Ureter (tissue), 1 donor: ENCODE results near the gene TRAF3IP3. TPM values are rescaled to one million over a fixed set of nuclear protein-coding genes. Genes with fewer than 3 reads are reported as not detected.
"Not testable (repeated sequence)": the region's sequence is repeated elsewhere in the genome, so short reads cannot be mapped to it uniquely, and the experiment has no call there.

Experiments
- DNase-seq: peaks from one replicate; pipeline ENCODE4 v3.0.0-alpha.2; 2020; ENCODE audit warnings: low spot score
- total RNA-seq: library from RNA; stranded (reverse); gene quantifications from one replicate; pipeline ENCODE4 v1.2.4, GENCODE V29; 2023
- donor health status: DM: yes; HTN: yes; CAD: no.

Gene TRAF3IP3
- total RNA-seq, 1 donor from 2014 or later, result 6.2 TPM

DNA sequence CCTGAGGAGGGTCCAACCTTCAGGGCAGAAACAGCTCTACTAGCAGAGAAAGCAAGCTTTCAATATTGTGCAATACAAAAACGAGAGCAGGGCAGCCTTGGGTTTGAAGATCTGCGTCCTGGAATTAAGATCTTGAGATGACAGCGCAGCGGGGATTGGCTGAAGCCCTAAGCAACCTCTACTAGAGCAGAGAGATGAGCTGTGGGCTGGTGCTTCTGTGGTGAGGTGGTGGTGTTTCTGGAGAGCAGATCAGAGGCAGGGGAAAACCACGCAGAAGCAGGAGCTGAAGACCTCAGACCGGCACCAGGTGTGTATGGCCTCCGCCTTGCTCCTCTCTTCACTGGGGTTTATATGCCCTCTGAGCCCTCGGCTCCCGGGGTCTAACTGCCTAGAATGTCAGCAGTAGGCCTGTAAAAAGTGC lies 12.5 kb downstream of the TRAF3IP3 start:
- no peak for DNase-seq

DNA sequence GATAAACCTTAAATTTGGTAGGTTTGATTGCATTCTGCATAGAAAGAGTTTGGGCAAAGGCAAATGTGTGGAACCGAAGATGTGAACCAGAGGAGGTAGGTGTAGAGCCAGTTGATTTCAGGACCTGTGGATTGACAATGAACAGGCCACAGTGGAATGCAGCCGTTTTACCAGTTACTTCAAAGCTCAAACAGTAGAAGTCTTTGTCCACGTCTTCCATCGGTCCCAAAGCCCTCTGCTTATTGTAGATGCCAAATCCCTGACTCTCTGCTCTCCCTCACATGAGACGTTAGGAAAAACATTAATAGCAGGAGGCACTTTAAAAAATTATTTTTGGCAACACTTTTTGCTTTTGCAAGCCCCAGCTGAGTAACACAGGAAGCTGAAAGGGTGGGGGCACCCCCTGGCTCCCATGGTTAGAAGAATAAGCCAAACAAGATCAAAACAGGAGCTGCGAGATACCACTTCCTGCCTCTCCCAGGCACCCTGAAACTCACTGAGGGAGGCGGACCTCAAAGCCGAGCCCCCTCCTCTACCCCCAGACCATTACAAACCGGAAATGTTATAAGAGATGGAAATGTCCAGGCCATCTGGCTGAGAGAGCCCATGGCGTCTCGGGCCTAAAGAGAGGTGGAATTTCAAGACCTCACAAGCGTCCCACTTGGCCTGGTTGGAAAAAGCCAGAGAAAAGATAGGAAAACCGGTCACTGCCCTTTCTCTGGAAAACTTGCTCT lies 13.5 kb downstream of the TRAF3IP3 start:
- peak; percentile 62 for DNase-seq

DNA sequence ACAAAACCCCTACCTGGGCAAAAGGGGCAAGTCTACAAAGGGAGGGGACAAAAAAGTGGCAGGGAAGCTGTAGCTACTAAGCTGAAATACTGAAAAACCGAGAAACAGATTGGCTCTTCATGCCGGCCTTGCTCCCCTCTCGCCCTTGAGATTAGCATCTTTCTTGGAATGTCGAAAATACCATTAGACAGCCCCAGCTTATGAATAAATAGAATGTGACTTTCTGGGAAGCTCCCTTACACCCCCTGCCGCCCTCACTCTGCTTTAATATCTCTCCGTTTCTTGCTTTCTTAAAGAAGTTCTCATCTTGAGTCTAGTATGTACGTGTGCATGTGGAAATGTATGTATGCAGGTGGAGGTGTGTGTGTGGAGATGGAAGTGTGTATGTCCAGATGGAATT lies 14.1 kb downstream of the TRAF3IP3 start:
- DNase-seq, result no peak

DNA sequence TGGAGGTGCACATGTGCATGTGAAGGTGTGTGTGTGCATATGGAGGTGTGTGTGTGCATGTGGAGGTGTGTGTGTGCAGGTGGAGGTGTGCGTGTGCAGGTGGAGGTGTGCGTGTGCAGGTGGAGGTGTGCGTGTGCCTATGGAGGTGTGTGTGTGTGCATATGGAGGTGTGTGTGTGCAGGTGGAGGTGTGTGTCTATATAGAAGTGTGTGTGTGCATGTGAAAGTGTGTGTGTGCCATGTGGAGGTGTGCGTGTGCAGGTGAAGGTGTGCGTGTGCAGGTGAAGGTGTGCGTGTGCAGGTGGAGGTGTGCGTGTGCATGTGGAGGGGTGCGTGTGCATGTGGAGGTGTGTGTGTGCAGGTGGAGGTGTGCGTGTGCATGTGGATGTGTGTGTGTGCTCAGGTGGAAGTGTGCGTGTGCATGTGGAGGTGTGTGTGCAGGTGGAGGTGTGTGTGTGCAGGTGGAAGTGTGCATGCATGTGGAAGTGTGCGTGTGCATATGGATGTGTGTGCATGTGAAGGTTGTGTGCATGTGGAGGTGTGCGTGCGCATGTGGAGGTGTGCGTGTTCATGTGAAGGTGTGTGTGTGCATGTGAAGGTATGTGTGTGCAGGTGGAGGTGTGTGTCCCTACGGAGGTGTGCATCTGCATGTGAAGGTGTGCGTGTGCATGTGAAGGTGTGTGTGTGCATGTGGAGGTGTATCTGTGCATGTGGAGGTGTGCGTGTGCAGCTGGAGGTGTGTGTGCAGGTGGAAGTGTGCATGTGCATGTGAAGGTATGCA lies 15.0 kb downstream of the TRAF3IP3 start:
- no peak for DNase-seq

DNA sequence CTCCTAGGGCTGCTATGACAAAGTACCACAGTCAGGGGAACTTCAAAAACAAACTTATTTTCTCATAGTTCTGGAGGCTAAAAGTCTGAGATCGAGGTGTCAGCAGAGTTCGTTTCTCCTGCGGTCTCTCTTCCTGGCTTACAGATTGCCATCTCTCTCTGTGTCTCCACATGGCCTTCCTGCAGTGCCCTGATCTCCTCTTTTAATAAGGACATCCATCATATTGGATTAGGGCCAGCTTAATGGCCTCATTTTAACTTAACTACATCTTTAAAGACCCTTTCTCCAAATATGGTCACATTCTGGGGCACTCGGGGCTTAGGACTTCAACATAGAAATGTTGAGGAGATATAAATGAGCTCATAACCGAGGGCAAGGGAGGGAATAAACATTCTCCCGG lies 16.3 kb downstream of the TRAF3IP3 start:
- no peak for DNase-seq

DNA sequence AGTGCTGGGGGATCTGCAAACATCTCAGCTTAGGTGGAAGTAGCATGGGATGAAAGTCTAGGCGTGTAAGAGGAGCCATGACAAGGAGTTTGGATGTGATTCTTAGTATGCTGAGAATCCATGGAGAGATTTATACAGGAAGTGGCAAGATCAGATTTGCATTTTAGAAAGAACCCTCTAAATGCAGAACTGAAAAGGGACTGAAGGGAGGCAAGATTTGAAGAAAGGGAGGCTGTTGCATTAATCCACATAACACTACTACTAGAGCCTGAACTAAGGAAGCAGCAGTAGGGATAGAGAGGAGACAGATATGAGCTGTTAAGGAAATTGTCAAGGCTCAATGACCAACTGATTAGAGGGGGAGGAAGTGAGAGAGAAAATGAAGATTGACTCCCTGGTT lies 18.7 kb downstream of the TRAF3IP3 start:
- DNase-seq, result no peak

DNA sequence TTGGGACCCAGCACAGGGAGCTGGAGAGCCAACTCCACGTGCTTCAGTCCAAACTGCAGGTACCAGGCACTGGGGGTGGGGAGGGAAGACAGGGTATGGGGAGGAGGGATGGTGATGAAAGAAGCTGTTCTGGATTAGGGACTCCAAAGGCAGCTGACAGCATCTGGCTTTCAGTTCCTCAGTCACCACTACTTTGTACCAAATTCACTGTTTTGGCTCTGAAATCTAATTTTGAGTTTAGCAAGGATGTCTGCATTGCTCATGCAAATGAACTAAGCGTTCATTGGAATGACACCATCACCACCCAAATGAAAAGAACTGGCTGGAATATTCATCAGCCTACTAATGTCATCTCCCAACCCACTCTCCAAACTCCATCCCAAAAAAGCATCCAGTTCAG lies 19.8 kb downstream of the TRAF3IP3 start:
- DNase-seq, result no peak

DNA sequence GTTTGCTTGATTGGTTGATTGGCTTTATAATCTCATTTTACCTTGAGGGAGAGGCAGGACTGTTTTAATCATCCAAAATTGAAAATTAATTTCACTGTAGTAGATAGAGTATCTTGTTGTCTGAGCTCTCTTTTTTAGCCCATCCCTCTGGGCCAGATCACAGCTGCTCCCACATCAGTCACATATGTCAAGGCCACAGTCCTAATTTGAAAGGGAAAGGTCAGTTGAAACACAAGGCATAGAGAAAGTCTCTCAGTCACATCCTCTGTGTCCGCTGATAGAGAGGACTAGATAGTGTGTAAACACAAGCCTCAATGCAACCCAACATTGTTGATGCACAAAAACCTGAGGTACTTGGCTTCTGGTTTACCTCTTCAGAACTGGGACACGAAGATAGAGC lies 21.7 kb downstream of the TRAF3IP3 start:
- DNase-seq, result no peak

DNA sequence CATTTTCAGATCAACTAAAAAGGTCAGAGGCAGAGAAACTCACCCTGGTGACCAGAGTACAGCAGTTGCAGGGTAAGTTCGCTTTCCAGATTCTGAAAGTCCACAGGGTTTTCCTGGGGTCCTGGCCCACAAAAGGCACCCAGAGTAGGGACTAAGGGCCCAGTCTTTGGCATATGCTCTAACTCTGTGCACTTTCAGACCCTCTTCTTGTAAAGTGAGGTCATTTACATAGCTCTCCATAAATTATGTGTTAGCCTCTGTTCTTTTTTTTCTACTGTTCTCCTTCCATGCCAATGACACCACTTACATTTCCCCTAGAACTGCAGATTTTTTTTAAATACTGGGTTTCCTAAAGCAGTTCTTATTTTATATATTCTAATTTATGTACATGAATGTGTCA lies 22.2 kb downstream of the TRAF3IP3 start:
- no peak for DNase-seq

DNA sequence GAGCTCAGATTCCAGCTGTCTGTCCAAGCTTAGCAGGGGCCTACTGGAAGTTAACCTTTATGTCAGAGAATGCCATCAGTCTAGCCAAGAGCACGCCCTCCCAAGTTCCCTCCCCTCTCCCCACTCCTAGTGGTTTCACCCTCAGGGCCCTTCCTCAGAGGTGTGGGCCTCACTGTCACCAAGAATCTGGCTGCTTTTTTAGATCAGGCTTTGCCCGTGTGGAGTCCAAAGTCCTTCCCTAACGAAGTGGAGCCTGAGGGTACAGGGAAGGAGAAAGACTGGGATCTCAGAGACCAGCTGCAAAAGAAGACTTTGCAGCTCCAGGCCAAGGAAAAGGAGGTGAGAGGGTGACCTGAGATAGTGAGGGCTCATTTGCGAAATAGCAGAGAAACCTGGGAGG lies 24.4 kb downstream of the TRAF3IP3 start:
- DNase-seq, result no peak

DNA sequence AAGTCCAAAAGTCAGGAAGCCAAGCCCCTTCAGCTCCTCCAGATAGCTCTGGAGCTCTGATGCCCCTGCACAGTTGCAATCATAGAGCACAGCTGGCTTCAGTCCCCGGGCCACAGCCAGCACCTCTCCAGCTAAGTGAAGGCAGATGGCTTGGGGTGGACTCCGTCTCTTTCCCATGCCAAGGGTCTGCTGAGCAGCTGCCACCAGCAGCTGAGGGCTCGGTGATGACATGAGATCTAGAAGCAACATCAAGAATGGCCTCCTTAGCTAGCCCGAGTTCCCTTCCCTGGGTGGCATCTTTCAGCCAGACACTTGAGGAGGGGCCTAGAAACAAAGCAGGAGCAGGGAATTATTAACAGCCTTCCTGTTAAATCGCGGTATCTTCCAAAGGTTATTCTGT lies 27.5 kb downstream of the TRAF3IP3 start:
- DNase-seq, result no peak

DNA sequence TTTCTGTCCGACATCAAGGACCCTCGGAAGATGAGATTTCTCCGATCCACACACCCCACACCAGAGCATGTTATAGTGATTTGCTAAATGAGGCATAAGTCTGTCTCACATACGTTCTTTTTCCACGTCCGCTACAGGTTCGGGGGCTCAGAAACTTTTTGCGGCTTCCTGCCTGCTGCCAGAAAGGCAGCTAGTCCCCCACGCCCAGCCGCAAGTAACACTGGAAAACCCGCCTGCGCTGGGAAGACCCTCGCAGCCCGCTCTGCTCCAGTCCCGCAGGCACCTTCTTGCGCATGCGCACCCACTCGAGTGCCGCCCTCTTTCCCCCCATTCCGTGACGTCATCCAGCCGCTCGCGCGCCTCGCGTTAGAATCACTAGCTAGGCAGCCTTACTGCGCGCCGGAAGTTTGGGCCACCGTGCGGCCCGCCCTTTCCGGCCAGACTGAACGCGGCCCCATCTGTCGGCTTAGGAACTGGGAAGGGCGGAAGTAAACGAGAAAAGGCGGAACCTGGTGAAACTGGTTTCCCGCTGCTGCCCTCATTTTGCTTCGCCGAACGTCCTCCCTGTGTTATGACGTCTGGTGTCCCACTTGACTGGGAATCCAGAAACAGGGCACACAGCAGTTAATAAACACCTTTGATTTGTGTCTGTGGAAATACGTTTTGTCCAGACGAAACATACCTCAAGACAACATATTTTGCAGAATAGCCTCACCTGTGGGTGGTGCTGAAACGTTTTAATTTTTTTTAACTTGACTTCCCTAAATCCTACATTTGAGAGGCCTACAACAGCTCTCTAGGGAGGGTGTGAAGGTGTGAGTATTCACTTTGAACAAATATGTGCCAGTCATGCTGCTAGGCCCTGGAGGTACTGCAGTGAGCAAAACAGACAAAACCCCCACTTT lies 28.7 kb downstream of the TRAF3IP3 start, which contains the start of gene C1orf74:
Gene C1orf74, minus strand, starts transcription at position 295 of the 905 bp plus-strand sequence. CDS start 925 bp downstream, outside the sequence.
- DNase-seq, result peak; percentile 99

DNA sequence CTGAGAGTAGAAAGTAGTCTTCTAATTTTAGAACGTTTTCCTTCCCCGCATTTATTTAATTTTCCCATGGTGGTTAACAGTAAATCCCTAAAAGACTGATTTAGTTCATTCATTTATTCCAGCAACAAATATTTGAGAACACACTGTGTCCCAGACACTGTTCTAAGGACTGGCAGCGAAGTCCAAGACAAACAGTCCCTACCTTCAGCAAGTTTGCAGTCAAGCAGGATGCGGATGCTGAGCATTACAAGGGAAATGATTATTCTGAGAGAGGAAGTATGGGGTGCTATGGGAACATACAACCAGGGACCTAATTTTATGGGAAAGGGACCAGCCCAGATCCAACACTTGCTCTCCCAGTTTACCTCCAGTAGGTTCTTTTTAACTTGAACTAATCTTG lies 29.7 kb downstream of the TRAF3IP3 start:
- no peak for DNase-seq

DNA sequence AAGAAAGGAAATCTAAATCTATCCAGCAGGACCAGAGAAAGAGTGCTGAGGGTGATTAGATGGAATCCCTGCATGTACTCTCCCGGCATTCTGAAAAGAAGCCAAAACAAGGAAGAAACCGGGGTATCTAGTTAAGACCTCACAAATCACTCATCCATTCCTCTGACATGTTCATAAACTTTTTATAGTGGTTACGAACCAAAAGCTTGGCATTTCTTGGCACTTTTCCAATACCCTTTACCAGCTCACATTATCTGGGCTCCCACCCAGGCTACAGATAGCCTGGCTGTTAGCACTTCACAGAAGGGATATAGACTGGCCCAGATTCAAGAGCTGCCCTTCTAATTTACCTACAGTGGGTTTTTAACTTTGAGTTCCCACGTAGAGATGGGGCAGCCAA lies 30.3 kb downstream of the TRAF3IP3 start:
- DNase-seq, result no peak

DNA sequence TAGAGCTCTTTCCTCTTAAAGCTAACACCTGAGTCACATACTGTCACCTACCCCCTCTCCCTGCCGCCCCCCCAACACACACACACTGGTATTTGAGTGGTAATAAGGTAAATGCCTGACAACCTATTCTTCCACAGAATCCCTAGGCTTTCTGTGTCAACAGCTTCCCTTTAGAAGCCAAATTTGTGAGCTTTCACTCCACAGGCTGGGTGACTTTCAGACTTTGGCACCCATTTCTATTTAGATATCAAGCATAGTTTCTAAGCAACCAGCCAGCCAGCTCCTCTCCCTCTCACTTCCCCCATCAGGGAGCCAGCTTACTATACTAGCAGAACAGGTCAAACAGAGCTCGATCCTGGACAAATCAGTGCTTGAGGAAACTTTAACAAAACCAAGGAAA lies 31.7 kb downstream of the TRAF3IP3 start:
- DNase-seq, result peak; percentile 72

DNA sequence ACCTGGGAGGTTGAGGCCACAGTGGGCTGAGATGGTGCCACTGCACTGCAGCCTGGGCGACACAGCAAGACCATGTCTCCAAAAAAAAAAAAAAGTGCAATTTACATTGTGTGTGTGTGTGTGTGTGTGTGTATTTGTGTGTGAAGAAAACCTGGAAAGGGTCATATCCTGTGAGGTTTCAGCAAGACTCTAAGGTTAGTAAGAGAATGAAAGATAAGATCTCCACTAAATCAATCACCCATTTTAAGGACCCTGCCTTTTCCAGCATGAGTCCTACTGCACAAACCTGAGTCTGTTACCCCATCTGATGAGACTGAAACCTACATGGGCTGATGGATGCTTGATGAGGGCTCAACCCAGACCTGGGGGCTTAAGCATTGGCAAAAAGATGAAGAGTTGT lies 33.4 kb downstream of the TRAF3IP3 start:
- no peak for DNase-seq

DNA sequence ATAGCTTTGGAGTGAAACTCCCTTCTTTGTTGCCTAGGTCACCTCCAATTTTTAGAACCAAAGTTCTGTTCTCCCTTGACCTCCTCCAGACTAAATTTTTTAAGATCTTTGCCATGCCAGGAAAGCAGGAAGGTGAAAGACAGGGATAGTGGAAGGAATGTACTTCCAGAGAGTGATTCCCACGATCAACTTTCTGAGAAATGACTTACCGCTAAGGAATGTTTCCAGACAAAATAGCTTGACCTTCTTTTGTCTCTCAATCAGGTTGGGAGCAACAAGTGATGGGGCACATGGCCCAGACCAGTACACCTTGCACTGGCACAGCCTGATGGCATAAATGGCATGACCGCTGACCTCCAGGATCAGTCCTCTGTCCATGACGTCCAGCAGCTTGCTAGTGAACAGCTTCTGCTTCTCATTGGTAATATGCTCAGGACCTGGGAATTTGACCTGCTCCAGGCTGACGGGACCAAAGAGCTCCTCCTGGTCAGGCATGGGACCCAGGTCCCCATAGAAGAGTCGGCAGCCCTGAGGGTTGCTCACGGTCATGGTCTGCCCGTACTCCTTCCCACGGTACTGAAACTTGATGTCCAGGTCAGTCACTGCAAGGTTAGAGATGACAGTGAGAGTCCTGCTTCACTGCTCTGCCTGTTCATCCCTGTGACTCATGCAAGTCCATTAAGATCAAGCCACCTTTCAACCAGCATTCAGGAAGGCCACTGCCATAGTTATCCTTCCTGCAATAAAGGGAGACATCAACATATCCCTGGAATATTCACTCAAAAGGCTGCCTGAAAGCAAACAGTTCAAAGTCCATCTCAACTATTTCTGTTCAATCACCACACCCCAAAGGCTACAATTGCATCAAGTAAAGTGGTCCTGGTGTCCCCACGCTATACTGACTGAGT lies 34.7 kb downstream of the TRAF3IP3 start:
- DNase-seq, result no peak

DNA sequence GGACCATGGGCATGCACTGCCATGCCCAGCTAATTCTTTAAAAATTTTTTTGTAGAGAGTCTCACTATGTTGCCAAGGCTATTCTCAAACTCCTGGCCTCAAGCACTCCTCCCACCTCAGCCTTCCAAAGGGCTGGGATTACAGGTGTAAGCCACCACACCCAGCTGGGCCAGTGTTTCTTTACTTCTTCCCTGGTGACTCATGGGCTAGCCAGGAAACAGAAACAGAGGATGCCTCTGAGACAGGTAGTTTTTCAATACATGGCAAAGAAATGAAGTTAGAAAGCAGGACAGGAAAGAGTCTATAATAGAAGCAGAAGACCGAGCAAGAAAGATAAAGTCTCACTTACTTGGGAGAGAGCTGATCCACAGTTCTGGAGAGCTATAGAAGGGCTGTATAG lies 36.1 kb downstream of the TRAF3IP3 start:
- DNase-seq, result no peak

DNA sequence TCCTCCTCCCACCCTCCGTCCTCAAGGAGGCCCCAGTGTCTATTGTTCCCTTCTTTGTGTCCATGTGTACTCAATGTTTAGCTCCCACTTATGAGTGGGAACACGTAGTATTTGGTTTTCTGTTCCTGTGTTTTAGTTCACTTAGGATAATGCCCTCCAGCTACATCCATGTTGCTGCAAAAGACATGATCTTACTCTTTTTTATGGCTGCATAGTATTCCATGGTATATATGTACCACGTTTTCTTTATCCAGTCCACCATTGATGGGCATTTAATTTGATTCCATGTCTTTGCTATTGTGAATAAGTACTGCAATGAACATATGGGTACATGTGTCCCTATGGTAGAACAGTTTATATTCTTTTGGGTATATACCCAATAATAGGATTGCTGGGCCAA lies 37.9 kb downstream of the TRAF3IP3 start:
- not testable (repeated sequence) for DNase-seq

DNA sequence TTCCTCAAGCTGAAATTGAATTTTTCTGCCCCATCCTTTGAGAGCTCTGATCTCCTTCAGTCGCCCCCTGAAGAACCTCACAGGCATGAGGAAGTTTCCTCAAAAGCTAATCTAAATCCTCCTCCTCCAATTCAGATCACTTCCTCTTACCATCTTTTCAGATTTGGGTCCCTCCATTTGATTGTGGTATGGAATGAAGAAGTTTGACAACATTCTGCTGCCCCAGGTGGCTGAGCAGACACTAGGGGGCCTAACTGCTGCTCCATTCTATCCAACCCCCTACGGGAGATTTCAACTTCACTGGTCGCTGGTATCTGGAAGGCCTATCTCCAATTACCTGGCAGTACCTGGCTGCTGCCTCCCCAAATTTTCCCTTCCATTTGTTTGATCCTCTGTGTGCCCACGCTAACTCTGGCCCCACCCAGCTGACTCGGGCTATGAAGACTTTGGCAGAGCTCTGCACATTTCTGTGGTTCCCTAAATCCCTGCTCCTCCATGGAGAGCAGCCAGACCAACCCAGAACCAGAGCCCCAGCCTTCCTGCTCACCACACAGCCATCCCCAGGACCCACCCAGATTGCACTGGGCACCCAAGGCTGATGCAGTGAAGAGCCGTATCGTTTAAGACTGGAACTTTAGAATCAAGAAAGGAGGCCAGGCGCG lies 42.3 kb downstream of the TRAF3IP3 start:
- no peak for DNase-seq
